ENCODE measurements around the gene SYT7.

SYT7 gene

GRCh38 chr11:61534025-61534932 is 46.6 kb downstream of the SYT7 start:
- Histone ChIP-seq H3K4me2 (ENCODE audit: low read depth, low read length) (peak overlapping the region; percentile 69), H3K36me3 (replicated peaks; ENCODE audit: insufficient read depth, low read length) (no peaks in the 10 kb centered on the region), H3K27ac (ENCODE audit: low read length) (no peak overlapping the region), H3K27me3 (replicated peaks; ENCODE audit: insufficient read depth, low read length) (peaks cover 97% of the 10 kb centered on the region), H3K4me1 (ENCODE audit: low read length) (no peaks in the 10 kb centered on the region), H3F3A (ENCODE audit: insufficient read depth, low read length) (no peaks in the 10 kb centered on the region), H3K4me3 (ENCODE audit: low read length) (peak overlapping the region; percentile 28; the same call in 1 of the 2 replicates), H3K9me2 (replicated peaks; ENCODE audit: insufficient read depth, low read length) (no peaks in the 10 kb centered on the region), H3K9ac (ENCODE audit: low read length) (no peak overlapping the region), H4K20me1 (ENCODE audit: insufficient read depth, low read length) (no peaks in the 10 kb centered on the region), H3K9me3 (replicated peaks; ENCODE audit: insufficient read depth, low read length) (no peaks in the 10 kb centered on the region), H3K79me2 (ENCODE audit: low read length) (no peaks in the 10 kb centered on the region), H2AFZ (ENCODE audit: low read length) (peak overlapping the region; percentile 39; the same call in 1 of the 2 replicates)
- peak; percentile 25 for DNase-seq
- TF ChIP-seq EZH2phosphoT487 (IDR thresholded peaks at IDR 0.05; ENCODE audit: low read length) (no peak), EZH2 (optimal IDR thresholded peaks at IDR 0.05; ENCODE audit: low read depth, low read length) (no peak), CTCF (IDR thresholded peaks at IDR 0.05; ENCODE audit: low read length) (no peak)

- Histone ChIP-seq H3K27ac (ENCODE audit: low read length) (no peak overlapping the region), H4K20me1 (ENCODE audit: insufficient read depth, low read length) (no peaks in the 10 kb centered on the region), H2AFZ (ENCODE audit: low read length) (no peak overlapping the region), H3K9me3 (replicated peaks; ENCODE audit: insufficient read depth, low read length) (no peaks in the 10 kb centered on the region), H3F3A (ENCODE audit: insufficient read depth, low read length) (no peaks in the 10 kb centered on the region), H3K4me2 (ENCODE audit: low read depth, low read length) (no peak overlapping the region), H3K27me3 (replicated peaks; ENCODE audit: insufficient read depth, low read length) (peaks cover 97% of the 10 kb centered on the region), H3K9ac (ENCODE audit: low read length) (no peak overlapping the region), H3K4me3 (ENCODE audit: low read length) (no peak overlapping the region), H3K36me3 (replicated peaks; ENCODE audit: insufficient read depth, low read length) (no peaks in the 10 kb centered on the region), H3K4me1 (ENCODE audit: low read length) (no peaks in the 10 kb centered on the region), H3K9me2 (replicated peaks; ENCODE audit: insufficient read depth, low read length) (no peaks in the 10 kb centered on the region), H3K79me2 (ENCODE audit: low read length) (no peaks in the 10 kb centered on the region)
- no peak for DNase-seq
- TF ChIP-seq EZH2 (optimal IDR thresholded peaks at IDR 0.05; ENCODE audit: low read depth, low read length) (no peak), CTCF (IDR thresholded peaks at IDR 0.05; ENCODE audit: low read length) (no peak), EZH2phosphoT487 (IDR thresholded peaks at IDR 0.05; ENCODE audit: low read length) (no peak)
These were observed 47.5 kb downstream of the SYT7 start for GRCh38 chr11:61533401-61533800.

GRCh38 chr11:61533039-61533375 is 47.9 kb downstream of the SYT7 start:
- peaks cover 97% of the 10 kb centered on the region for H3K27me3 ChIP-seq (replicated peaks; ENCODE audit: insufficient read depth, low read length)
- H3K4me2 ChIP-seq (ENCODE audit: low read depth, low read length) = no peak overlapping the region

More at GRCh38 chr11:61533039-61533375, 47.9 kb downstream of the SYT7 start:
- Histone ChIP-seq H3K9ac (ENCODE audit: low read length) (no peak overlapping the region), H3K27ac (ENCODE audit: low read length) (no peak overlapping the region), H2AFZ (ENCODE audit: low read length) (no peak overlapping the region), H3K9me2 (replicated peaks; ENCODE audit: insufficient read depth, low read length) (no peaks in the 10 kb centered on the region), H3K79me2 (ENCODE audit: low read length) (no peaks in the 10 kb centered on the region), H4K20me1 (ENCODE audit: insufficient read depth, low read length) (no peaks in the 10 kb centered on the region), H3F3A (ENCODE audit: insufficient read depth, low read length) (no peaks in the 10 kb centered on the region), H3K9me3 (replicated peaks; ENCODE audit: insufficient read depth, low read length) (no peaks in the 10 kb centered on the region), H3K4me1 (ENCODE audit: low read length) (no peaks in the 10 kb centered on the region), H3K4me3 (ENCODE audit: low read length) (no peak overlapping the region), H3K36me3 (replicated peaks; ENCODE audit: insufficient read depth, low read length) (no peaks in the 10 kb centered on the region)
- no peak for TF ChIP-seq EZH2 (optimal IDR thresholded peaks at IDR 0.05; ENCODE audit: low read depth, low read length)
- no peak for TF ChIP-seq CTCF (IDR thresholded peaks at IDR 0.05; ENCODE audit: low read length)
- no peak for TF ChIP-seq EZH2phosphoT487 (IDR thresholded peaks at IDR 0.05; ENCODE audit: low read length)
- no peak for DNase-seq

Measured in MM.1S (cell line).